Measurements from ENCODE around the gene ETFA.

Gene ETFA

DNA sequence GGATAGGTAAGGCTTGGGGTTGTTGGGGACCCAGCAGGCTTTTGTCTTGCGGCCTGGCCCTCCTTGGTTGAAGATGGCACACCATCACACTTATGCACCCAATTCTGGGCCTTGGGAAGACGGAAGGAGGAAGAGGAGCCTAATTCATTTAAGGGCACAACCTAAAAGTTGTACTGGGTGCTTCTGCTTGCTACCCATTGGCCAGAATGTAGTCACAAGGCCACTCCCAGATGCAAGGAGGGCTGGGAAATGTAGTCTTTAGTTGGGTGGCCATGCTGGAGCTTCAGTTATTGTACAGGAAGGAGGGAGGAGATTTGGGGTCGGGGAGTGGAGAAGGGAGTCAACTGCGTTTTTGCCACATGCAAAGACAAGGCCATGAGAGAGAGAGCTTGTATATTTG is 142.3 kb downstream of the ETFA start:
- DNase-seq: no peak

GRCh38 chr15:76168237-76168984 is 142.9 kb downstream of the ETFA start:
- DNase-seq: no peak

- DNase-seq: no peak
Observed at GRCh38 chr15:76165951-76166350, 145.3 kb downstream of the ETFA start.
